ENCODE data around the gene ZMYND15.
"Not testable (repeated sequence)": the region's sequence is repeated elsewhere in the genome, so short reads cannot be mapped to it uniquely, and the experiment has no call there.

ZMYND15 gene

GRCh38 chr17:4709794-4710692, 29.6 kb upstream of the ZMYND15 start, which contains the start of gene ARRB2:
Gene ARRB2, plus strand, starts transcription at chr17:4710632. Its CDS starts 90 bp downstream, at chr17:4710722.
- Mint-ChIP-seq H3K9me3 (no peaks in the 10 kb centered on the region), H3K4me1 (peaks cover 31 to 48% of the 10 kb centered on the region in 2 donors), H3K36me3 (peaks cover 2 to 9% of the 10 kb centered on the region in 2 donors), H3K27ac (peak within 1 kb of the TSS; percentile 72), H3K4me3 (peak within 1 kb of the TSS; percentile 82 to 86), H3K27me3 (no peaks in the 10 kb centered on the region)
- DNase-seq (peak; percentile 97), ATAC-seq (replicated peaks) (peak; percentile 87 to 90)

- Mint-ChIP-seq H3K27ac (peak overlapping the region; percentile 72), H3K9me3 (no peaks in the 10 kb centered on the region), H3K36me3 (peaks cover 5 to 16% of the 10 kb centered on the region in 2 donors), H3K4me3 (peak overlapping the region; percentile 82 to 86), H3K4me1 (peaks cover 39 to 52% of the 10 kb centered on the region in 2 donors), H3K27me3 (no peaks in the 10 kb centered on the region)
- peak; percentile 1 to 7 for ATAC-seq (replicated peaks)
- peak; percentile 22 for DNase-seq
Measured at GRCh38 chr17:4710693-4711634, 28.7 kb upstream of the ZMYND15 start.

GRCh38 chr17:4711661-4712181, 27.9 kb upstream of the ZMYND15 start:
- Mint-ChIP-seq H3K27me3 (no peaks in the 10 kb centered on the region), H3K36me3 (peaks cover 7 to 12% of the 10 kb centered on the region in 2 donors), H3K4me3 (peak overlapping the region; percentile 82 to 86), H3K4me1 (peaks cover 35 to 53% of the 10 kb centered on the region in 2 donors), H3K9me3 (no peaks in the 10 kb centered on the region), H3K27ac (peak overlapping the region; percentile 72)
- ATAC-seq (replicated peaks) = no peak
- DNase-seq = no peak

GRCh38 chr17:4712526-4712925, 27.1 kb upstream of the ZMYND15 start:
- no peaks in the 10 kb centered on the region for H3K27me3 Mint-ChIP-seq
- no peak overlapping the region for H3K4me3 Mint-ChIP-seq
- ATAC-seq (replicated peaks) (no peak), DNase-seq (no peak)
- H3K9me3 Mint-ChIP-seq = no peaks in the 10 kb centered on the region
- H3K4me1 Mint-ChIP-seq = peaks cover 37 to 53% of the 10 kb centered on the region in 2 donors
- no peak overlapping the region for H3K27ac Mint-ChIP-seq
- H3K36me3 Mint-ChIP-seq = peaks cover 13 to 20% of the 10 kb centered on the region in 2 donors

GRCh38 chr17:4714340-4715062, 25.1 kb upstream of the ZMYND15 start:
- not testable (repeated sequence) for H3K27me3 Mint-ChIP-seq; DNase-seq; ATAC-seq (replicated peaks); H3K9me3 Mint-ChIP-seq
- Mint-ChIP-seq H3K4me1 (peaks cover 37 to 51% of the 10 kb centered on the region in 2 donors), H3K27ac (peak overlapping the region; percentile 81), H3K36me3 (peaks cover 23 to 38% of the 10 kb centered on the region in 2 donors), H3K4me3 (peak overlapping the region; percentile 50 to 73)

GRCh38 chr17:4715063-4715744, 24.4 kb upstream of the ZMYND15 start:
- no peak for DNase-seq
- ATAC-seq (replicated peaks) = no peak
- H3K4me1 Mint-ChIP-seq = peaks cover 34 to 46% of the 10 kb centered on the region in 2 donors
- H3K36me3 Mint-ChIP-seq = peaks cover 29 to 45% of the 10 kb centered on the region in 2 donors
- no peaks in the 10 kb centered on the region for H3K27me3 Mint-ChIP-seq
- peak overlapping the region; percentile 50 to 73 for H3K4me3 Mint-ChIP-seq
- H3K9me3 Mint-ChIP-seq = no peaks in the 10 kb centered on the region
- H3K27ac Mint-ChIP-seq = peak overlapping the region; percentile 81

GRCh38 chr17:4716081-4716480, 23.6 kb upstream of the ZMYND15 start:
- DNase-seq (no peak), ATAC-seq (replicated peaks) (no peak)
- H3K4me3 Mint-ChIP-seq = no peak overlapping the region
- H3K4me1 Mint-ChIP-seq = peaks cover 34 to 38% of the 10 kb centered on the region in 2 donors
- H3K9me3 Mint-ChIP-seq = no peaks in the 10 kb centered on the region
- H3K27me3 Mint-ChIP-seq = no peaks in the 10 kb centered on the region
- H3K27ac Mint-ChIP-seq = peak overlapping the region; percentile 79
- peaks cover 31 to 53% of the 10 kb centered on the region in 2 donors for H3K36me3 Mint-ChIP-seq

- ATAC-seq (replicated peaks) (no peak), DNase-seq (no peak)
- no peaks in the 10 kb centered on the region for H3K9me3 Mint-ChIP-seq
- H3K36me3 Mint-ChIP-seq = peaks cover 32 to 59% of the 10 kb centered on the region in 2 donors
- H3K27me3 Mint-ChIP-seq = no peaks in the 10 kb centered on the region
- no peak overlapping the region for H3K4me3 Mint-ChIP-seq
- no peak overlapping the region for H3K27ac Mint-ChIP-seq
- peaks cover 29 to 30% of the 10 kb centered on the region in 2 donors for H3K4me1 Mint-ChIP-seq
Measured at GRCh38 chr17:4717791-4718190, 21.8 kb upstream of the ZMYND15 start.

- peaks cover 32 to 33% of the 10 kb centered on the region in 2 donors for H3K4me1 Mint-ChIP-seq
- no peak overlapping the region for H3K4me3 Mint-ChIP-seq
- DNase-seq (no peak), ATAC-seq (replicated peaks) (no peak)
- no peaks in the 10 kb centered on the region for H3K9me3 Mint-ChIP-seq
- no peak overlapping the region for H3K27ac Mint-ChIP-seq
- no peaks in the 10 kb centered on the region for H3K27me3 Mint-ChIP-seq
- H3K36me3 Mint-ChIP-seq = peaks cover 32 to 61% of the 10 kb centered on the region in 2 donors
Measured at GRCh38 chr17:4718276-4718675, 21.4 kb upstream of the ZMYND15 start.

- Mint-ChIP-seq H3K27ac (no peak overlapping the region), H3K4me3 (no peak overlapping the region), H3K4me1 (peaks cover 28% of the 10 kb centered on the region in 2 donors), H3K36me3 (peaks cover 32 to 61% of the 10 kb centered on the region in 2 donors), H3K27me3 (no peaks in the 10 kb centered on the region), H3K9me3 (no peaks in the 10 kb centered on the region)
- ATAC-seq (replicated peaks) (no peak), DNase-seq (no peak)
Measured at GRCh38 chr17:4719146-4719545, 20.5 kb upstream of the ZMYND15 start.

GRCh38 chr17:4719684-4720221, 19.9 kb upstream of the ZMYND15 start:
- H3K36me3 Mint-ChIP-seq = peaks cover 32 to 61% of the 10 kb centered on the region in 2 donors
- no peak overlapping the region for H3K4me3 Mint-ChIP-seq
- H3K27ac Mint-ChIP-seq = peak overlapping the region; percentile 16
- peaks cover 23 to 25% of the 10 kb centered on the region in 2 donors for H3K4me1 Mint-ChIP-seq
- no peaks in the 10 kb centered on the region for H3K9me3 Mint-ChIP-seq
- ATAC-seq (replicated peaks) (no peak), DNase-seq (no peak)
- H3K27me3 Mint-ChIP-seq = no peaks in the 10 kb centered on the region

- no peak overlapping the region for H3K27ac Mint-ChIP-seq
- DNase-seq = no peak
Measured at GRCh38 chr17:4720787-4721186, 18.8 kb upstream of the ZMYND15 start.

More at GRCh38 chr17:4720787-4721186, 18.8 kb upstream of the ZMYND15 start:
- ATAC-seq (replicated peaks) = no peak
- Mint-ChIP-seq H3K27me3 (no peaks in the 10 kb centered on the region), H3K4me1 (peaks cover 16 to 18% of the 10 kb centered on the region in 2 donors), H3K36me3 (peaks cover 28 to 52% of the 10 kb centered on the region in 2 donors), H3K4me3 (no peak overlapping the region), H3K9me3 (peaks cover 0 to 2% of the 10 kb centered on the region in 2 donors)

All from stimulated activated naive B cell treated with anti-CD40 and anti-IgM and Interleukin-4, amounts not matched to agents 10 μg/mL and 1 μg/mL and 100 μg/mL, for 72 hours (primary cell).